ENCODE results near the gene PDCD10.

Gene PDCD10

GRCh38 chr3:167733961-167734497 lies 663 bp downstream of the PDCD10 start:
- DNase-seq (ENCODE audit: low read depth): no peak

GRCh38 chr3:167732313-167733065 lies 2.2 kb downstream of the PDCD10 start:
- DNase-seq (ENCODE audit: low read depth): no peak

GRCh38 chr3:167731393-167731792 lies 3.3 kb downstream of the PDCD10 start:
- no peak for DNase-seq (ENCODE audit: low read depth)

GRCh38 chr3:167729591-167729990 lies 5.1 kb downstream of the PDCD10 start:
- no peak for DNase-seq (ENCODE audit: low read depth)

- no peak for DNase-seq (ENCODE audit: low read depth)
Measured at GRCh38 chr3:167728632-167729323, 5.9 kb downstream of the PDCD10 start.

GRCh38 chr3:167728176-167728575 lies 6.5 kb downstream of the PDCD10 start:
- DNase-seq (ENCODE audit: low read depth): no peak

GRCh38 chr3:167723872-167724271 lies 10.8 kb downstream of the PDCD10 start:
- no peak for DNase-seq (ENCODE audit: low read depth)

GRCh38 chr3:167723025-167723512 lies 11.6 kb downstream of the PDCD10 start:
- no peak for DNase-seq (ENCODE audit: low read depth)

- no peak for DNase-seq (ENCODE audit: low read depth)
Measured at GRCh38 chr3:167718582-167718981, 16.1 kb downstream of the PDCD10 start.

- DNase-seq (ENCODE audit: low read depth): no peak
Measured at GRCh38 chr3:167716920-167717319, 17.8 kb downstream of the PDCD10 start.

- DNase-seq (ENCODE audit: low read depth): no peak
Measured at GRCh38 chr3:167714871-167715270, 19.8 kb downstream of the PDCD10 start.

GRCh38 chr3:167712445-167712844 lies 22.2 kb downstream of the PDCD10 start:
- no peak for DNase-seq (ENCODE audit: low read depth)

GRCh38 chr3:167711439-167711838 lies 23.3 kb downstream of the PDCD10 start:
- DNase-seq (ENCODE audit: low read depth): no peak

GRCh38 chr3:167710552-167710951 lies 24.1 kb downstream of the PDCD10 start:
- DNase-seq (ENCODE audit: low read depth): no peak

- DNase-seq (ENCODE audit: low read depth): no peak
Measured at GRCh38 chr3:167709690-167710089, 25.0 kb downstream of the PDCD10 start.

GRCh38 chr3:167705840-167706239 lies 28.9 kb downstream of the PDCD10 start:
- DNase-seq (ENCODE audit: low read depth): no peak

GRCh38 chr3:167700926-167701325 lies 33.8 kb downstream of the PDCD10 start:
- no peak for DNase-seq (ENCODE audit: low read depth)

- DNase-seq (ENCODE audit: low read depth): no peak
Measured at GRCh38 chr3:167700046-167700445, 34.6 kb downstream of the PDCD10 start.

- DNase-seq (ENCODE audit: low read depth): no peak
Measured at GRCh38 chr3:167694121-167694520, 40.6 kb downstream of the PDCD10 start.

GRCh38 chr3:167691366-167691765 lies 43.3 kb downstream of the PDCD10 start:
- no peak for DNase-seq (ENCODE audit: low read depth)

GRCh38 chr3:167684388-167684993 lies 50.2 kb downstream of the PDCD10 start:
- no peak for DNase-seq (ENCODE audit: low read depth)

- no peak for DNase-seq (ENCODE audit: low read depth)
Measured at GRCh38 chr3:167679526-167679925, 55.2 kb downstream of the PDCD10 start.

- no peak for DNase-seq (ENCODE audit: low read depth)
Measured at GRCh38 chr3:167675848-167676247, 58.8 kb downstream of the PDCD10 start.

Data from stimulated activated CD8-positive, alpha-beta memory T cell treated with anti-CD3 and anti-CD28 coated beads, Interleukin-4, amount 100 ng/mL, for 24 hours (primary cell).